HG03469 (cell line): ENCODE results near the gene NR6A1.

Source experiments
- ATAC-seq: cut with Tn5 transposase; IDR thresholded peaks from one replicate; pipeline ENCODE4 v1.9.1; 2021; ENCODE audit warnings: mild to moderate bottlenecking, moderate library complexity, moderate number of reproducible peaks; ENCODE audit not compliant: unreplicated experiment

NR6A1 gene

GRCh38 chr9:124496075-124496449 is 275.0 kb downstream of the NR6A1 start:
- no peak for ATAC-seq

- no peak for ATAC-seq
Measured at GRCh38 chr9:124495126-124496074, 275.7 kb downstream of the NR6A1 start.

- ATAC-seq = no peak
Measured at GRCh38 chr9:124493794-124494479, 277.2 kb downstream of the NR6A1 start.

- ATAC-seq = no peak
Measured at GRCh38 chr9:124493218-124493617, 277.9 kb downstream of the NR6A1 start.

GRCh38 chr9:124492818-124493217 is 278.3 kb downstream of the NR6A1 start:
- no peak for ATAC-seq

- ATAC-seq = no peak
Measured at GRCh38 chr9:124491049-124491975, 279.8 kb downstream of the NR6A1 start.

- no peak for ATAC-seq
Measured at GRCh38 chr9:124490004-124490403, 281.1 kb downstream of the NR6A1 start.

- ATAC-seq = no peak
Measured at GRCh38 chr9:124489222-124489621, 281.9 kb downstream of the NR6A1 start.

GRCh38 chr9:124488641-124489210 is 282.4 kb downstream of the NR6A1 start:
- ATAC-seq = no peak

- ATAC-seq = no peak
Measured at GRCh38 chr9:124487260-124488182, 283.6 kb downstream of the NR6A1 start.

GRCh38 chr9:124486778-124487259 is 284.3 kb downstream of the NR6A1 start:
- no peak for ATAC-seq

GRCh38 chr9:124485936-124486335 is 285.2 kb downstream of the NR6A1 start:
- no peak for ATAC-seq

- no peak for ATAC-seq
Measured at GRCh38 chr9:124485201-124485600, 285.9 kb downstream of the NR6A1 start.

GRCh38 chr9:124483481-124483880 is 287.6 kb downstream of the NR6A1 start:
- ATAC-seq = no peak

- no peak for ATAC-seq
Measured at GRCh38 chr9:124482431-124483031, 288.6 kb downstream of the NR6A1 start.

- no peak for ATAC-seq
Measured at GRCh38 chr9:124481115-124481514, 290.0 kb downstream of the NR6A1 start.

- ATAC-seq = no peak
Measured at GRCh38 chr9:124480621-124480981, 290.5 kb downstream of the NR6A1 start.

- no peak for ATAC-seq
Measured at GRCh38 chr9:124479947-124480620, 291.0 kb downstream of the NR6A1 start.

GRCh38 chr9:124479371-124479770 is 291.7 kb downstream of the NR6A1 start:
- ATAC-seq = no peak
